HG03095 (cell line): ENCODE data around the gene CCDC88B.
"Not testable (repeated sequence)": the region's sequence is repeated elsewhere in the genome, so short reads cannot be mapped to it uniquely, and the experiment has no call there.

Experiments used
- ATAC-seq: cut with Tn5 transposase; IDR thresholded peaks from one replicate; pipeline ENCODE4 v1.9.1; 2021; ENCODE audit warnings: moderate library complexity; ENCODE audit not compliant: unreplicated experiment

The CCDC88B gene

GRCh38 chr11:64321533-64321932 lies 18.5 kb upstream of the CCDC88B start:
- no peak for ATAC-seq

GRCh38 chr11:64322925-64323260 lies 17.1 kb upstream of the CCDC88B start:
- no peak for ATAC-seq

- ATAC-seq, result no peak
These were observed 16.6 kb upstream of the CCDC88B start for GRCh38 chr11:64323373-64323772.

- not testable (repeated sequence) for ATAC-seq
These were observed 16.0 kb upstream of the CCDC88B start for GRCh38 chr11:64323984-64324383.

GRCh38 chr11:64324692-64325469 lies 15.1 kb upstream of the CCDC88B start:
- no peak for ATAC-seq

- no peak for ATAC-seq
These were observed 12.6 kb upstream of the CCDC88B start for GRCh38 chr11:64327375-64327774.

- no peak for ATAC-seq
These were observed 12.0 kb upstream of the CCDC88B start for GRCh38 chr11:64327993-64328392.

GRCh38 chr11:64330888-64331287 lies 9.1 kb upstream of the CCDC88B start:
- no peak for ATAC-seq

GRCh38 chr11:64331569-64332371 lies 8.2 kb upstream of the CCDC88B start:
- ATAC-seq, result peak; percentile 42

- no peak for ATAC-seq
These were observed 6.4 kb upstream of the CCDC88B start for GRCh38 chr11:64333556-64333955.

- ATAC-seq, result peak; percentile 67
These were observed 5.0 kb upstream of the CCDC88B start for GRCh38 chr11:64334764-64335735.

- ATAC-seq, result no peak
These were observed 2.3 kb upstream of the CCDC88B start for GRCh38 chr11:64337538-64338249.

- no peak for ATAC-seq
These were observed 1.3 kb upstream of the CCDC88B start for GRCh38 chr11:64338716-64339115.

- no peak for ATAC-seq
These were observed 718 bp upstream of the CCDC88B start for GRCh38 chr11:64339286-64339685.

- no peak for ATAC-seq
These were observed 799 bp downstream of the CCDC88B start for GRCh38 chr11:64340671-64341335.

GRCh38 chr11:64341429-64341828 lies 1.4 kb downstream of the CCDC88B start:
- ATAC-seq, result no peak

GRCh38 chr11:64341851-64342791 lies 2.1 kb downstream of the CCDC88B start:
- no peak for ATAC-seq

GRCh38 chr11:64342869-64343745 lies 3.1 kb downstream of the CCDC88B start:
- ATAC-seq, result no peak
